ENCODE measurements around the gene SIRPG. TPM values are rescaled to one million over a fixed set of nuclear protein-coding genes. Genes with fewer than 3 reads are reported as not detected.

SIRPG gene
- total and polyA plus RNA-seq, 2 donors from 2014 or later: 2.5 TPM; not detected in 1

GRCh38 chr20:1625083-1625690 lies 32.4 kb downstream of the SIRPG start:
- H3K27me3 ChIP-seq (ENCODE audit: control insufficient read depth, insufficient read depth, low read length): no peaks in the 10 kb centered on the region
- no peak overlapping the region for H3K4me3 ChIP-seq (ENCODE audit: low read length in 3 of 3)
- H3K9ac ChIP-seq (ENCODE audit: low read length in 3 of 3): no peak overlapping the region
- no peak for TF ChIP-seq CTCF (IDR thresholded peaks at IDR 0.05; ENCODE audit: borderline replicate concordance, extremely low read depth, insufficient read depth)
- DNase-seq (no peak), FAIRE-seq (no peak)
- no peaks in the 10 kb centered on the region for H3K9me3 ChIP-seq (ENCODE audit: control insufficient read depth in 2 of 3, insufficient read depth in 1 of 3, low read length in 3 of 3)
- intact Hi-C loops (cut with DNase I): no loop called here
- no peaks in the 10 kb centered on the region for H3K4me1 ChIP-seq (ENCODE audit: control insufficient read depth in 2 of 3, insufficient read depth in 2 of 3, low read depth in 1 of 3, low read length in 3 of 3)
- no peak overlapping the region for H3K27ac ChIP-seq (ENCODE audit: low read depth in 2 of 2, low read length in 2 of 2)
- H3K36me3 ChIP-seq (ENCODE audit: control insufficient read depth in 2 of 3, insufficient read depth in 3 of 3, low read length in 3 of 3): no peaks in the 10 kb centered on the region

- no peak for FAIRE-seq
- intact Hi-C loops (cut with DNase I): no loop called here
- H3K9me3 ChIP-seq (ENCODE audit: control insufficient read depth in 2 of 3, insufficient read depth in 1 of 3, low read length in 3 of 3): no peaks in the 10 kb centered on the region
- no peaks in the 10 kb centered on the region for H3K27me3 ChIP-seq (ENCODE audit: control insufficient read depth, insufficient read depth, low read length)
- H3K9ac ChIP-seq (ENCODE audit: low read length in 3 of 3): no peak overlapping the region
- H3K4me3 ChIP-seq (ENCODE audit: low read length in 3 of 3): no peak overlapping the region
- no peak overlapping the region for H3K27ac ChIP-seq (ENCODE audit: low read depth in 2 of 2, low read length in 2 of 2)
- no peaks in the 10 kb centered on the region for H3K4me1 ChIP-seq (ENCODE audit: control insufficient read depth in 2 of 3, insufficient read depth in 2 of 3, low read depth in 1 of 3, low read length in 3 of 3)
- no peak for DNase-seq
- no peak for TF ChIP-seq CTCF (IDR thresholded peaks at IDR 0.05; ENCODE audit: borderline replicate concordance, extremely low read depth, insufficient read depth)
- H3K36me3 ChIP-seq (ENCODE audit: control insufficient read depth in 2 of 3, insufficient read depth in 3 of 3, low read length in 3 of 3): no peaks in the 10 kb centered on the region
These were observed 33.9 kb downstream of the SIRPG start for GRCh38 chr20:1623501-1624205.

- H3K27ac ChIP-seq (ENCODE audit: low read depth in 2 of 2, low read length in 2 of 2): no peak overlapping the region
- no peak for TF ChIP-seq CTCF (IDR thresholded peaks at IDR 0.05; ENCODE audit: borderline replicate concordance, extremely low read depth, insufficient read depth)
- DNase-seq: no peak
- no peaks in the 10 kb centered on the region for H3K27me3 ChIP-seq (ENCODE audit: control insufficient read depth, insufficient read depth, low read length)
- intact Hi-C loops (cut with DNase I): no loop called here
- H3K36me3 ChIP-seq (ENCODE audit: control insufficient read depth in 2 of 3, insufficient read depth in 3 of 3, low read length in 3 of 3): no peaks in the 10 kb centered on the region
- FAIRE-seq: no peak
- no peak overlapping the region for H3K9ac ChIP-seq (ENCODE audit: low read length in 3 of 3)
- H3K4me3 ChIP-seq (ENCODE audit: low read length in 3 of 3): no peak overlapping the region
- no peaks in the 10 kb centered on the region for H3K4me1 ChIP-seq (ENCODE audit: control insufficient read depth in 2 of 3, insufficient read depth in 2 of 3, low read depth in 1 of 3, low read length in 3 of 3)
- no peaks in the 10 kb centered on the region for H3K9me3 ChIP-seq (ENCODE audit: control insufficient read depth in 2 of 3, insufficient read depth in 1 of 3, low read length in 3 of 3)
These were observed 35.1 kb downstream of the SIRPG start for GRCh38 chr20:1622450-1622849.
